ENCODE data around the gene EIF4A3. TPM values are rescaled to one million over a fixed set of nuclear protein-coding genes. Genes with fewer than 3 reads are reported as not detected.

EIF4A3 gene
- total and polyA plus RNA-seq, 10 of the 15 experiments (the other 5 are each of a cell fraction or from before 2014, with no cell fraction given), result 53.3 to 225 (median 103) TPM

- TF ChIP-seq E2F8 (IDR thresholded peaks at IDR 0.05; ENCODE audit: low read depth, partially characterized antibody) (no peak), GATAD2B (conservative IDR thresholded peaks at IDR 0.05; ENCODE audit: low read depth) (0 out of 2 replicates have a peak, but pooled peaks have one; percentile 18), MAX (IDR thresholded peaks at IDR 0.05; ENCODE audit: low read depth, low read length) (no peak), ZNF217 (IDR thresholded peaks at IDR 0.05) (no peak), USF2 (IDR thresholded peaks at IDR 0.05; ENCODE audit: borderline replicate concordance, low read depth, low read length) (no peak), E2F4 (IDR thresholded peaks at IDR 0.05; ENCODE audit: low read depth, low read length) (peak; percentile 60), RB1 (IDR thresholded peaks at IDR 0.05; ENCODE audit: borderline replicate concordance) (peak; percentile 23; the same call in 1 of the 2 replicates), CREM (IDR thresholded peaks at IDR 0.05; ENCODE audit: low read depth) (no peak), ASH2L (IDR thresholded peaks at IDR 0.05; ENCODE audit: borderline replicate concordance, low read depth) (no peak), SMC3 (IDR thresholded peaks at IDR 0.05; ENCODE audit: borderline replicate concordance, low read length) (no peak), DPF2 (IDR thresholded peaks at IDR 0.05) (peak; percentile 18; the same call in 1 of the 2 replicates), NR2F1 (conservative IDR thresholded peaks at IDR 0.05) (peak; percentile 62), BCLAF1 (IDR thresholded peaks at IDR 0.05) (no peak), RCOR1 (conservative IDR thresholded peaks at IDR 0.05; ENCODE audit: low read depth, low read length) (no peak), ZZZ3 (IDR thresholded peaks at IDR 0.05; ENCODE audit: control insufficient read depth, insufficient read length, low read depth) (no peak), PBX3 (IDR thresholded peaks at IDR 0.05; ENCODE audit: insufficient replicate concordance, low read depth, low read length) (no peak), HCFC1 (IDR thresholded peaks at IDR 0.05; ENCODE audit: low read length) (no peak)
Measured at GRCh38 chr17:80146121-80147034, 550 bp downstream of the EIF4A3 start (continued).
